DMS153 (cell line): ENCODE data around the gene BCORL1.
A peak's percentile ranks its signal among the peaks of the same experiment; 100 is the strongest.

Source experiments
- DNase-seq: peaks from one replicate; lab custom pipeline; 2025; lab: John Stamatoyannopoulos, UW

BCORL1 gene

DNA sequence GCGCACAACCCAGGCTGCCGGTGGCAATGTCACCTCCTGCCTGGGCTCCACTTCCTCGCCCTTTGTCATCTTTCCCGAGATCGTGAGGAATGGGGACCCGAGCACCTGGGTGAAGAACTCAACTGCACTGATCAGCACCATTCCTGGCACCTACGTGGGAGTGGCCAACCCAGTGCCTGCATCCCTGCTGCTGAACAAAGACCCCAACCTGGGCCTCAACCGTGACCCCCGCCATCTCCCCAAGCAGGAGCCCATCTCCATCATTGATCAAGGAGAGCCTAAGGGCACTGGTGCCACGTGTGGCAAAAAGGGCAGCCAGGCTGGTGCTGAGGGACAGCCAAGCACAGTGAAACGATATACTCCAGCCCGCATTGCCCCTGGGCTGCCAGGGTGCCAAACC, 32.3 kb downstream of the BCORL1 start:
- no peak for DNase-seq

DNA sequence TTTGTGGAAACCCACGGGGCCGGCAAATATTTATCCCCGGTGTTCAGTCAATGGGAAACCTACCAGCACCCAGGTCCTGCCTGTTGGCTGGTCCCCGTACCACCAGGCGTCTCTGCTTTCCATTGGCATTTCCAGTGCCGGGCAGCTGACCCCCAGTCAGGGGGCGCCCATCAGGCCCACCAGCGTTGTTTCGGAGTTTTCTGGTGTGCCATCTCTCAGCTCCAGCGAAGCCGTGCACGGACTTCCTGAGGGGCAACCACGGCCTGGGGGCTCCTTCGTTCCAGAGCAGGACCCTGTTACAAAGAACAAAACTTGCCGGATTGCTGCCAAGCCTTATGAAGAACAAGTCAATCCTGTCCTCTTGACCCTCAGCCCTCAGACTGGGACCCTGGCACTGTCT, 32.7 kb downstream of the BCORL1 start:
- DNase-seq = no peak

DNA sequence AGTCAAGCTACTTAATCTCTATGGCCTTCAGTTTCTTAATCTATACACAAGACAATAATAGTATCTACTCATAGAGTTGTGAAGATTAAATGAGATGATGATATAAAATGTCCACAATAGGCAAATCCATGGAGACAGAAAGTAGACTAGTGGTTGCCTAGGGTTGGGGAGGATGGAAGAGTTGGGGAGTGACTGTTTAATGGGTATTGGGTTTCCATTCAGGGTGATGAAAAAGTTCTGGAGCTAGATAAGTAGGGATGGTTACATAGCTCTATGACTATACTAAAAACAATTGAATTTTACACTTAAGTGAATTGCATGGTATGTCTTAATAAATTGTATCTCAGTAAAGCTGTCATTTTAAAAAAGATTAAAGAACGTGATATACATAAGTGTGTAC, 35.7 kb downstream of the BCORL1 start:
- no peak for DNase-seq

DNA sequence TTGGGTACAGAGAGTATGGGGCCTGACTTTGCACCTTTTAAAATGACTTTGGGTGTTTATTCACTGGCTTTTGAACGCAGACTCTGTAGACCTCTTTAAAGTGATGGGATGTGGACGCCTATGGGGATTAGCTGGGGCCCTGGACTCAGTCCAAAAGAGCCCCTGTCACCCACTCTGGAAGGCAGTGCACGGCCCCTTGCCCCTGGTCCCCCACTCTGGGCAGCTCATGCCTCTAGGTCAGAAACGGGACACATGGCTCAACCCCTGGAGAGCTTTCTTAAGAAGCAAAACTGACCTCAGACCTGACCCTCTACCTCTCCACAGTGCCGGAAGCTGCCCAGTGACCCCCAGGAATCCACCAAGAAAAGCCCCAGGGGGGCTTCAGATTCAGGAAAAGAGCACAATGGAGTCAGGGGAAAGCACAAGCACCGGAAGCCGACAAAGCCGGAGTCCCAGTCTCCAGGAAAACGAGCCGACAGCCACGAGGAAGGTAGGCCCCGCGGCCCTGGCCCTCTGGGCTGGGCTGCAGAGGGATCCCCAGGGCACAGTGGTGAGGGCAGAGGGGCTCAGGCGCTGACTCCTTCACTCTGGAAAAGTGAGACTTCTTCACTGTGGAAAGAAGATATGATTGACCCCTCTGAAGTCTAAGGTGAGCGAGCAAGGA, 38.4 kb downstream of the BCORL1 start:
- no peak for DNase-seq

DNA sequence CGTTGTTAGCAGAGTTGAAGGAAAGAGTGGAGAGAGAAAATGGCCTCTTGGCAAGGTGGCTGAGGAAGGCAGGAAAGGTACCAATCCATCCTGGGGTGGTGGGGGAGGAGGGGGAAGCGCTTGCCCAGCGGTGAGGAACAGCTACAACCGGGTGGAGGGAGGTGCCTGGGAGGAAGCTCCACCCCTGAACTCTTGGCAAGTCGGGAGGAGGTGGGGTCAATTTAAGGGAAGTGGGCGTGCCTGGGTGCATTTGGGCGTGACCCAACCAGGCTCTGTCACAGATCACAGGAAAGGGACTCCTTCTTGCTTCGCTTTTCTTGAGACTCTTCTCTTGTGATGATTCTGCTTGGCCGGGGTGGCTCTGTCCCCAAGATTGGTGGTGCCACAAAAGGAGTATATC, 41.7 kb downstream of the BCORL1 start:
- peak; percentile 22 for DNase-seq

DNA sequence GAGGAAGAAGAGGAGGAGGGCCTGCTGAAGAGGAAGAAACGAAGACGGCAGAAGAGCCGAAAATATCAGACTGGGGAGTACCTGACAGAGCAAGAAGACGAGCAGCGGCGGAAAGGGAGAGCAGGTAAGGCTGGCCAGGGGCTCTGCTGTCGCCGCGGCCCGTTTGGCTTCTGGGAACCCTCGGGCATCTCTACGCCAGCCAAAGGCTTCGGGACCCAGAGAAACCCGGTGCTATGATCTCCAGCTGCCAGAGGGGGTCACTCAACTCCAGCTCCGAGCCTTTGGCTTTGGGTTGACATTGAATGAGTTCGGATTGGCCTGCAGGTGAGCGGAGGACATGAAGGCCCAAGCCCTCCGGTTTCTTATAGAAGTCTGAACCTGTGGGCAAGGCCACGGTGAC, 42.8 kb downstream of the BCORL1 start:
- no peak for DNase-seq

DNA sequence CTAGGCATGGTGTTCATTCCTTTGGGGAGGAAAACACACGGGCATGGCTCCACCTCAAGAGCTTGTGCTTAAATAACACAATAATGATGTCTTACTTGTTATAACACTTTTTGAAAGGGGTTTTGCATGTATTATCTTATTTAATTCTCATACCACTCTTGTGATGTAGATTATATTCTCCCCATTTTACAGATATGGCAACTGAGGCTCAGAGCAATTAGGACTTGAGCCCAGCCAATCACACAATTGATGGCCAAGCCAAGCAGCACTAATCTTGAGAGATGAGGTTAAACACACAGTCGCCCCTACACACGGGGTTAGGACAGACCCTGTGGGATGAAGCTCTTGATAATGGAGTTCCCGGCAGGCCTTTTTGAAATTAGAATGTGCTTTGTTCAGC, 45.1 kb downstream of the BCORL1 start:
- no peak for DNase-seq

DNA sequence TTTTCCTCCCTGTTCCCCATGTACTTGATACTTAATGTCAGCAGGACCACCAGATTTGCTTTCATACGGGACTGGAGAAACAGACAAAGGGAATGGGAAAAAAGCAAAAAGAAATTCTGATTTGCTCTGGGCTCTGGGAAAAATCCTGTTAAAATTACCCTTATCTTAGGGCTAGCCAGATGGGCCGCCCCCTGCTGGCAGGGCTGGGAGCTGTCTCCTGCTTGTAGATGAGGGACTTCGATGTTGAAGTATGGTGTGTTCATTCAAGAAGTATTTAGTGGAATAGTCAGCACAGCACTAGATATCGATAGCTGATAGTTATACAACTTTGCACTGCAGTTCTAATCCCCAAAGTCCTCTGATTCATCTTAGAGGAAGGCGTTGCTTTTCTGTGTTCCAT, 45.8 kb downstream of the BCORL1 start:
- no peak for DNase-seq

DNA sequence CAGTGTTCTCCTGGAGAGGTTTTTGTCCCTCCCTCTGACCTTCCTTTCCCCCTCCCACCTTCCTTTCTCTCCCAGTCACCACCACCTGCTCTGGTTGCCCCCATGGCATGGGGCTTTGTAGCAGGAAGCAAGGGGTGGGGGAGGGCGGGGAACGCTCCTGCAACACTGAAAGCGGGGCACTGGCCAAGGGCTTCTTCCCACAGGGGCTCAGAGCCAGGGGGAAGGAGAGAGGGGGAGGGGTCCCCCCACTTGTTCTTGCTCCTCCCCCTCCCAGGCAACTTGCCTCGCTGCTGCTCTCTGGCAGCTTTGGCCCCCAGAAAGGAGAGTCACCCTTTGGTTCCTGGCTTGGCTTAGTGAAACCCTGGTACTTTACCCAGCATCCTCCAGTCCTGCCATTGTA, 48.4 kb downstream of the BCORL1 start:
- no peak for DNase-seq

DNA sequence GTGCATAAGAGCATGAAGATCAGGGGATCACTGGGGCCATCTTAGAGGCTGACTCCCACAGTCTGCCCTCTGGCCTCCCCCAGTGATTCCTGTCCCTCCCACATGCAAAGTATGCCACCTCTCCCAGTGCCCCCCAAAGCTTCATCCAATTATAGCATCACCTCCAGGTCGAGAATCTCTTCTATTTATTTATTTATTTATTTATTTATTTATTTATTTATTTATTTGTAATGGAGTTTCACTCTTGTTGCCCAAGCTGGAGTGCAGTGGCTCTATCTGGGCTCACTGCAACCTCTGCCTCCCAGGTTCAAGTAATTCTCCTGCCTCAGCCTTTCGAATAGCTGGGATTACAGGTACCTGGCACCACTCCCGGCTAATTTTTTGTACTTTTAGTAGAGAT, 50.1 kb downstream of the BCORL1 start:
- DNase-seq = no peak

DNA sequence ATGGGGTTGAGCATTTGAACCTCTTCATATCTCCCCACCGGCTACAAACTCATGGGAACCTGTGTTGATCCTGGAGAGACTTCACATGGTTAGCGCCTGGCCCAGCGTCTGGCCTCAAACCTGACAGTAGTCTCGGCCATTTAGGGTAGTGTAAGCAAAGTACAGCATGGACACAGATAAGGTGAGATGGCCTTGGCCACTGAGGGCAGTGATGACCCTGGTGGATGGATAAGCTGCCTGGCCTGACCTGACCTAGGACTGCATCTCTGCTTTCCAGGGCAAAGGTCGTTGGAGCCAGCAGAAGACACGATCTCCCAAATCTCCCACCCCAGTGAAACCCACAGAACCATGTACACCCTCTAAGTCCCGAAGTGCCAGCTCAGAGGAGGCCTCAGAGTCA, 51.7 kb downstream of the BCORL1 start:
- no peak for DNase-seq

DNA sequence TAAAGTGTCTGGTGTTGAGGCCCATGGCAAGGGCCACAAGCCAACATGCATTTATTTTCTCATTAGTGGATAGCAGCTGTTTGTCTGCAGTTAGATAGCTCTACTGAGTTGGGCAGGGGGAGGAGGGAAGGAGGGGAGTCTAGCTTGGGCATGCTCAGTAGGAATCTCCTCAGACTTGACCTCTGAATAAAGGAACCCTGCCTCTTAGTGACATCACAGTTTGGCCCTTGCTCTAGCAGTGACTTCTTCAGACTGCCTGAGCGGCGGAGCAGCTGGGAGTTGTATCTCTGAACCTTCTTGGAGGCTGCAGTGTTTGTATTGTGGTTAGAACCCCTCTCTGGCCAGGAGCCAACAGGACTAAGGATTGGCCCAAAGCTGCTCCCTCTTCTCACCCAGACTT, 57.4 kb downstream of the BCORL1 start:
- no peak for DNase-seq

DNA sequence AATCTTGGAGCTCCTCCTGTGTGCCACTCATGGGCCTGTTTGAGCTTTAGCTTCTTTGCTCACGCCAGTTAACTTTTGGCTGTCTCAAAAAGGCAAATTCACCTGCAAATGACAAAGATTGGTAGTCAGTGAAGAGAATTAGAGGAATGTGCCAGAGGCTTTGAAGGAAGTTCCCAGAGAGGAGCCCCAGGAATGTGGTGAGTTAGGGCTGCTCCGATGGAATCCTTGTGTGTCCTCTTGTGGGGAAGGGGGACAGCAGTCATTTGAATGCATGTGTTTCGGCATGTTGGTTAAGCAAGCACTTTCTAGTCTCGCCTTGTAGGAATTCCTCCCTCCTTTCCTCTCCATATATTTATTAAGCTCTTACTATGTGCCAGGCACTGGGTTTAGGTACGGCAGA, 65.0 kb downstream of the BCORL1 start:
- no peak for DNase-seq

DNA sequence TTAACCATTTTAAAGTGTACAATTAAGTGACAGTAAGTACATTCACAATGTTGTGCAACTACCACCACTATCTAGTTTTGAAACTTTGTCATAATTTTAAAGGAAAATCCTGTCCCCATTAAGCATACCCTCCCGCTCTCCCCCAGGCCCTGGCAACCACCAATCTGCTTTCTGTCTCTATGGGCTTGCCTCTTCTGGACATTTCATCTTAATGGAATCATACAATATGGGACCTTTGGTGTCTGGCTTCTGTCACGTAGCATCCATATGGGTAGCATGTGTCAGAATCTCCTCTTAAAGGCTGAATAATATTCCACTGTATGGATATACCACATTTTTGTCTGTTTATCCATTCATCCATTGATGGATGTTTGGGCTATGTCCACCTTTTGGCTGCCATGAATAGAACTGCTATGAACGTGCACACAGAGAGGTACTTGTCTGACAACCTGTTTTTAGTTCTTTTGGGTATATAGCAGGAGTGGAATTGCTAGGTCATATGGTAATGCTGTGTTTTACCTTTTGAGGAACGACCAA, 66.3 kb downstream of the BCORL1 start:
- no peak for DNase-seq

DNA sequence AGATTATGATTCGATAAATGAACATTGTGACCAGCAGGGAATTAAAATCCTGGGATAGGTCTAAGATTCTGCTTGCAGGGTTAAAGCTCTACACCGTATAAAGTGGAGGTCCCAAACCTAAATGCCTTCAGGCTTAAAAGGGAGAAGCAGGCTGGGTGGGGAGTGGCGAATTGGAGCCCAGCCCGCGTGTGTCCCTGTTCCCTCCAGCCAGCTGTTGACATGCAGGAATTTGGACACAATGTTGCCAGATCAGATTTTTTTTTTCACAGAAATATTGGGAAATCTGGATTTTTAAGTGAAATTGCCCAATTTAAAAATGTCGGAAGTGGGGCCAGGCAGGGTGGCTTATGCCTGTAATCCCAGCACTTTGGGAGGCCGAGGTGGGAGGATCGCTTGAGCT, 67.4 kb downstream of the BCORL1 start:
- DNase-seq = no peak

DNA sequence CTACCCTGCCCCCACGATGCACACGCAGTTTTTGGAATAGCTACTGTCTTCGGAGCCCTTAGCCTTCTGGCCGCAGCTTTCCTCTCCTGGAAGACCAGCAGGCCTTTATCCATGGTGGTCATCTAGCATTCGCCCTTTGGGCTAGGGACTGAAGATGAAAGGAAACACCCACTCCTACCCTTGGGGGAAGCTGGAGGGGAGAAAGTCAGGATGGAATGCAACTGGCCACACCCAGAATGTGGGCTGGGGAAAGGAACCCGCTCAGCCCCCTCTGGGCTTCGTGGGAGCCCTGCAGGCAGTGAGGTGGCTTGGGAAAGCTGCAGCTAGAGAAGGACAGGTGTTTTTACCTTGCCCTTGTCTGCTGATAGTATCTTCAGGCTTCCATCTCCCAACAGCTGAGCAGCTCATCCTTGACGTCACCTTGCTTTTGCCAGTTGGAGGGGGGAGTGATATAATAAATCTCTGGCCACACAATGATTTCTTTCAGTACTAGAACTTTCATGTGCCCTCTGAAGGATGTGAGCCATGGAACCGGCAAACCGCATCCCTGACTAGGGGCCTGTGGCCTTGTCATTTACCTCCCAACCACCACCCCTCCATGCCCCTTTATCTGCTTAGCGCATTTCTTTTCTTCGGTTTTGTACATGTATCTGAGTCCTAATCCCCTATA, 68.9 kb downstream of the BCORL1 start:
- no peak for DNase-seq

DNA sequence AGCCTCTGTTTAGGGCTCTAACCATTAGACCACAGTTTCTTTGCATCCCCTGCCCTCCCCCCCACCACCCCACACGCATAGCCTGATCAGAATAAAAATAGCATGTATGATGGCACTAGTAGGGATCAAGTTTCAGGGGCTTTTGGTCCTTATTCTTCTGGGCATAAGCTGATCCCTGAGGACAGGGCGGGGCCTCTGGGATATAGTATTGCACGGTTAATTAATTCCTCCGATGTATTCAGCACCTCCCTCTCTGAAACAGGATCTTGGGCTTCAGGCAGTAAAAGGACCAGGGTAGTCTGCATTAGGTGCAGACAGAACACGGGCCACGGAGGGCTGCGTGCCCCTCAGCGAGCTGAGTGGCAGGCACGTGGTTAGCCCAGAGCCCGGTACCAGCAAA, 70.8 kb downstream of the BCORL1 start:
- DNase-seq = no peak

DNA sequence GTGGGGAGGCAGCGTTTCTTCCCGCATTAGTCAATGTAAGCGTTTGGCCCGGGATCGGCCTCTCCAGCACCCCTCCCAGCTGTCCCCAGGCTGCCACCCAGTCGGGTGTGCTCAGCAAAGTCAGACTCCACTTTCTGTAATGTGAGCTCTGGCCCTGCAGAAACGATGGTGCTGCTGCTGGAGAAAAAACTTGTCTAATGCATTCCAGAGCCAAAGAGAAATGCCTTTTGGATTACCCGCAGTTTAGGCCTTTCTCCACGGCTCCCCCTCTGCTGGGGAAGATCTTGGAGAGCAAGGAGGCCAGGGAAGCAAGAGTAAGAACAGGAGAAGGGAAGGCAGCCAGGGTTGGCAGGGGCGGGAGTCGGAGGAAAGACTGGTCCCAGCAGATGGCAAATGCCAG, 72.7 kb downstream of the BCORL1 start:
- no peak for DNase-seq

DNA sequence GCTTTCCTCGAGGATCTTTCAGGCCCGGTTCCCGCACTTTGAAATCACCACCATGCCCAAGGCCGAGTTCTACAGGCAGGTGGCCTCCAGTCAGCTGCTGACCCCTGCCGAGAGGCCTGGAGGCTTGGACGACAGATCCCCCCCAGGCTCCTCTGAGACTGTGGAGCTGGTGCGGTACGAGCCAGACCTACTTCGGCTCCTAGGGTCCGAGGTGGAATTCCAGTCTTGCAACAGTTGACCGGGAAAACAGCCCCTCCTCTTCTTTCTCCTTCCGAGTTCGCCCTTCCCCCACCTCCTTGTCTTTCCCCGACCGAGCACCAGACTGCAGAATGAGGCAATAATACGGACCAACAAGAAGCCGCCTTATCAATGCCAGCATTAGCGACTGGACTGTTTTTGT, 73.5 kb downstream of the BCORL1 start:
- DNase-seq = no peak

DNA sequence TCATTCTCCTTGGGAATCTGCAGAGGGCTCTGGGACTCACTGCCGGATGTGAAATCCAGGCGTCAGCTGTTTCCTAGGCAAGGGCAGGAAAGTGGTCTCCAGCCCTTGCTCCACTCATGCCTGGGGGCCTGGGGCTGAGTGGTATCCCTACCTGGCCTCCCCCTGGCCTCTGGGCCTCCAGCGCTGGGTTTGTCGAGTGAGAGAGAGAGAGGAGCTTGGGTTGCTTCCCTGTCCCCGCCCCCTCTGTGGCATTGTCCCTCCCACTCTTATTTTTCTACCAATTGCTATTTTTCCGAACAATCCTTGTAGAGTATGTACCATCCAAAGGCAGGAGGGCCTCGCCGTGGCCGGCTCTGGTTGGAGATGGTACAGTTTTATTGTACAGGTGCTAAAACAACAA, 74.8 kb downstream of the BCORL1 start:
- DNase-seq = no peak

DNA sequence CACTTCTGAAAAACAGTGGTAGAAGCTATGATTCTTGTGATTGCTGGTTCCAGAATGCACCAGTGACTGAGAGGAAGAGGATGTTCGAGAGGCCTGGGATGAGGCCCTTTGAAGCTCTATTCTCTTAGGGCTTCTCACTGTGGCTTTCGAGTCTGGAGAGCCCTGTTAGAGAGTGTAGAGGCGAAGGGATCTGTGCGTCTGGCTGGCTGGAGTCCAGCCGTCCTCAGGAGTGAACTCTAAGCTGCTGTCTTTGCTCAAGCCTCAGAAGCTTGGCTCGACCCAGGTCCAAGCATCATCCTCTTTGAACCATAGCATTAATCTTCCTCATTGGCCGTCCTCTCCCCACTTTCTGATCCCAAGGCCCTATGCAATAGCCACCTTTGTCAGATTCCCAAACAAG, 76.2 kb downstream of the BCORL1 start:
- DNase-seq = no peak

DNA sequence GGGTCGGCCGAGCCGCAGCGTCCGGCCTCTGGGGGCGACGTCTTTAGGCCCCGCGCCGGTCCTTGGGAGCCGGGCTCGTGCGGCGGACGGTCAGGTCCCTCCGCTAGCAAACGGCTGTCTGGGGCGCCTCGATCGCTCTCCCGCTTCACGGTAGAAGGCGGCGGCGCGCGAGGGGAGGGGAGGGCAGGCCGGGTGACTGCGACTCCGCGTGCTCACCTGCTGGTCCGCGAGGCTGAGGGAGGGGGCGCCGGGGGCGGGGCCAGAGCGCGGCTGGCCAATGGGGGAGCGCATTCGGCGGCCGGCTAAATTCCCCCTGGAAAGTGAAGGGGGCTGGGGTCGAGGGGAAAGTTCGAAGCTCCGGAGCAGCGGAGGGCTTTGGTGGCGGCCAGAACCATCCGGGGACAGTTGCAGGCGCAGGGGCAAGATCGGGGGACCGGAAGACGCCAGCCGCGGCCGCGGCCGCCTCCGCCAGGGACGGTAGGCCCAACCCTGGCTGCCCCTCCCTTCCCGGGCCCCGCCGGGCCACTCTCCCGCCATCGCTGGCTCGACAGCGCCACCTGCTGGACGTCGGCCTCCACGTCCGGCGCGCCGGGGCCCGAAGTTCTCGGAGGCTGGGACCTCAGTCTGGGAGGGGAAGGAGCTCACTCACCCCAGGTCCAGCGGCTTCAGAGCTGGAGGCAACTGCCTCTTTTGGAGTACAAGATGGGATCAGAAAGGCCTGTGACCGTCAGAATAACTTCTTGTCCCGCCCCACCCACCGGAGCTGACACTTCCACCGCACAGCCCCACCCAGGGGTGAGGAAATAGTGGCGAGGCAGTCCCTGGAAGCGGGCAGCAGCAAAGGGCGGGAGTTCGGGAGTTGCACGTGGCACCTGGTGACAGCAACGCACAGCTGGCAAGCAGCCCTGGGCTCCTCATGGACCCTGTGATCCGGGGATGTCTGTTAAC, 78.0 kb downstream of the BCORL1 start:
- DNase-seq = peak; percentile 76
